A549 (cell line): Measurements from ENCODE around the gene SPEN. TPM values are rescaled to one million over a fixed set of nuclear protein-coding genes. Genes with fewer than 3 reads are reported as not detected.

Experiments used
- ATAC-seq, 2 experiments: fragments of 200-7000 bp in 1 of 2; fragments of >200 bp in 1 of 2; cut with Nextera tagmentation in 1 of 2; cut with Tn5 transposase in 1 of 2; 3 replicates each; pipeline versions ENCODE4 v1.8.0 to v1.9.1; 2018 to 2020; ENCODE audit warnings: mild to moderate bottlenecking in 1 of 2, moderate library complexity in 1 of 2
- CTCF ChIA-PET: fragments of 300-600 bp; sonication (Branson Sonifier 250); formaldehyde crosslinking; extraction: SDS; loops from one replicate; lab custom pipeline; 2021; ENCODE audit warnings: antibody characterized with exemption, inconsistent platforms; lab: Yijun Ruan, JAX
- POLR2A ChIA-PET: fragments of 350-600 bp; formaldehyde crosslinking; extraction: SDS; loops from one replicate; lab custom pipeline; 2021; ENCODE audit warnings: antibody characterized with exemption, inconsistent platforms; lab: Yijun Ruan, JAX
- DNase-seq, 2 experiments: peaks; one replicate each; pipeline versions ENCODE4 v3.0.0 to v3.0.0-alpha.2; 2011 to 2016; ENCODE audit warnings: low read depth in 1 of 2, low spot score in 1 of 2
- FAIRE-seq: peaks from 2 replicates; lab custom pipeline; 2011; peaks lifted over from hg19 to GRCh38; lab: Jason Lieb, UNC
- H3K27ac ChIP-seq, 2 experiments: fragments of >200 bp; sonication (Bioruptor Twin); formaldehyde crosslinking; 3 replicates each; pipeline ENCODE4 v1.5.1; 2016 to 2017
- H3K4me1 ChIP-seq: fragments of >200 bp; sonication (Bioruptor Twin); formaldehyde crosslinking; 3 replicates; pipeline ENCODE4 v1.6.1; 2016
- H3K4me2 ChIP-seq: fragments of >200 bp; sonication (Bioruptor Twin); formaldehyde crosslinking; 3 replicates; pipeline ENCODE4 v1.6.1; 2016
- H3K4me3 ChIP-seq: fragments of >200 bp; sonication (Bioruptor Twin); formaldehyde crosslinking; 3 replicates; pipeline ENCODE4 v1.5.1; 2016
- H3K9me3 ChIP-seq: fragments of >200 bp; sonication (Bioruptor Twin); formaldehyde crosslinking; 3 replicates; pipeline ENCODE4 v1.6.1; 2016
- CHD4 ChIP-seq: fragments of 200-600 bp; sonication (generic); IDR thresholded peaks from 2 replicates; pipeline ENCODE4 v1.6.1; 2016; ENCODE audit warnings: antibody characterized with exemption, mild to moderate bottlenecking, borderline replicate concordance
- EHF ChIP-seq: fragments of 250-450 bp; sonication (Bioruptor Pico); IDR thresholded peaks from 2 replicates; pipeline ENCODE4 v1.5.0; 2020; ENCODE audit warnings: mild to moderate bottlenecking
- EHMT2 ChIP-seq: fragments of 200-600 bp; sonication (generic); IDR thresholded peaks from 2 replicates; pipeline ENCODE4 v1.6.1; 2016; ENCODE audit warnings: antibody characterized with exemption, low read depth, mild to moderate bottlenecking, moderate library complexity
- FOSL2 ChIP-seq, 2 experiments: fragments of 450-650 bp in 1 of 2; fragments of >200 bp in 1 of 2; sonication (Bioruptor Twin) in 1 of 2; formaldehyde crosslinking; IDR thresholded peaks; 2 replicates each; pipeline versions ENCODE4 v1.5.0 to v1.6.1; 2016 to 2020; ENCODE audit warnings: mild to moderate bottlenecking in 1 of 2, moderate library complexity in 1 of 2
- GATA3 ChIP-seq: IDR thresholded peaks from 2 replicates; pipeline ENCODE4 v1.6.1; 2012; ENCODE audit warnings: borderline replicate concordance
- HDAC2 ChIP-seq: fragments of 200-600 bp; sonication (generic); IDR thresholded peaks from 2 replicates; pipeline ENCODE4 v1.6.1; 2016
- HEYL ChIP-seq: fragments of 250-450 bp; sonication (Bioruptor Pico); IDR thresholded peaks from 2 replicates; pipeline ENCODE4 v1.8.0; 2021; ENCODE audit warnings: mild to moderate bottlenecking, moderate library complexity
- HOXA7 ChIP-seq: fragments of 250-450 bp; sonication (Bioruptor Pico); IDR thresholded peaks from 2 replicates; pipeline ENCODE4 v1.5.0; 2020; ENCODE audit warnings: mild to moderate bottlenecking, moderate library complexity
- HOXB13 ChIP-seq: fragments of 250-450 bp; sonication (Bioruptor Pico); IDR thresholded peaks from 2 replicates; pipeline ENCODE4 v1.5.0; 2020; ENCODE audit warnings: low read depth, mild to moderate bottlenecking, moderate library complexity
- HOXB5 ChIP-seq: fragments of 250-450 bp; sonication (Bioruptor Pico); IDR thresholded peaks from 2 replicates; pipeline ENCODE4 v1.5.0; 2020; ENCODE audit warnings: mild to moderate bottlenecking, moderate library complexity
- KDM1A ChIP-seq: fragments of 200-600 bp; sonication (generic); IDR thresholded peaks from 2 replicates; pipeline ENCODE4 v1.6.1; 2016; ENCODE audit warnings: low read depth, mild to moderate bottlenecking
- MAFK ChIP-seq: fragments of 450-650 bp; IDR thresholded peaks from 2 replicates; pipeline ENCODE4 v1.6.1; 2014; ENCODE audit not compliant: partially characterized antibody
- MAZ ChIP-seq: fragments of 150-350 bp; IDR thresholded peaks from 2 replicates; pipeline ENCODE4 v1.6.1; 2014; ENCODE audit warnings: antibody characterized with exemption, low read depth, low read length, borderline replicate concordance
- NPAS2 ChIP-seq: fragments of 250-450 bp; sonication (Bioruptor Pico); IDR thresholded peaks from 2 replicates; pipeline ENCODE4 v1.8.0; 2022; ENCODE audit warnings: mild to moderate bottlenecking, moderate library complexity, borderline replicate concordance
- PBX3 ChIP-seq: IDR thresholded peaks from 2 replicates; pipeline ENCODE4 v1.6.1; 2012
- POLR2A ChIP-seq: IDR thresholded peaks from 2 replicates; pipeline ENCODE4 v1.6.1; 2012; ENCODE audit warnings: mild to moderate bottlenecking, low read length
- RAD21 ChIP-seq, 2 experiments: fragments of >200 bp in 1 of 2; sonication (Bioruptor Twin) in 1 of 2; formaldehyde crosslinking in 1 of 2; IDR thresholded peaks in 1 of 2; conservative IDR thresholded peaks in 1 of 2; 2 replicates in 1 of 2; 3 replicates in 1 of 2; pipeline ENCODE4 v1.6.1; 2012 to 2018; ENCODE audit warnings: inconsistent platforms in 1 of 2
- RARB ChIP-seq: fragments of 250-450 bp; sonication (Bioruptor Pico); IDR thresholded peaks from 2 replicates; pipeline ENCODE4 v1.8.0; 2021; ENCODE audit warnings: mild to moderate bottlenecking, moderate library complexity
- RNF2 ChIP-seq: fragments of 200-600 bp; sonication (generic); IDR thresholded peaks from 2 replicates; pipeline ENCODE4 v1.6.1; 2016; ENCODE audit warnings: low read depth, mild to moderate bottlenecking, antibody characterized with exemption, moderate library complexity, borderline replicate concordance
- SMC3 ChIP-seq: fragments of >200 bp; sonication (Bioruptor Twin); formaldehyde crosslinking; IDR thresholded peaks from 3 replicates; pipeline ENCODE4 v1.6.1; 2018; ENCODE audit warnings: inconsistent platforms
- SREBF2 ChIP-seq: fragments of 450-650 bp; IDR thresholded peaks from 2 replicates; pipeline ENCODE4 v1.6.1; 2014; ENCODE audit warnings: mild to moderate bottlenecking, moderate library complexity
- TP53 ChIP-seq: fragments of 250-450 bp; sonication (Bioruptor Pico); IDR thresholded peaks from 2 replicates; pipeline ENCODE4 v1.5.0; 2021; ENCODE audit warnings: mild to moderate bottlenecking, moderate library complexity
- USF2 ChIP-seq: fragments of 450-650 bp; IDR thresholded peaks from 2 replicates; pipeline ENCODE4 v1.6.1; 2014; ENCODE audit warnings: antibody characterized with exemption
- WGBS: methylation state at CpG from one replicate; pipeline ENCODE4 v1.1.6; 2017; ENCODE audit errors: missing lambda C conversion rate; 5-methylcytosine and 5-hydroxymethylcytosine counted together
- polyA plus RNA-seq, 4 experiments: library from polyadenylated mRNA; depleted of rRNA in 3 of 4; stranded (reverse); fragments of >200 nt; fragmentation: RNase III in 1 of 4; extraction: RNeasy Plus Mini Kit Qiagen cat#74134 plus additional on column Dnase treatment in 1 of 4; gene quantifications; 2 replicates in 3 of 4; 3 replicates in 1 of 4; pipeline ENCODE4 v1.2.3, GENCODE V29; 2011 to 2017

SPEN gene
- polyA plus RNA-seq, 2 of the 4 experiments (the other 2 are of a cell fraction), result 7.0 to 15.5 TPM

GRCh38 chr1:15808955-15809354 lies 38.6 kb upstream of the SPEN start:
- 78% methylated on average over 1 of the region's 1 CpG for WGBS
- TF ChIP-seq CHD4 (no peak), RAD21 (conservative IDR thresholded peaks at IDR 0.05 in 1 of 2, IDR thresholded peaks at IDR 0.05 in 1 of 2) (no peak), HOXA7 (CRISPR knock-in tag) (no peak), USF2 (no peak), SMC3 (no peak), RARB (CRISPR knock-in tag) (no peak), GATA3 (no peak)
- no peak for FAIRE-seq
- Histone ChIP-seq H3K4me1 (no peaks in the 10 kb centered on the region), H3K9me3 (no peaks in the 10 kb centered on the region), H3K27ac (peak overlapping the region in 1 of 2 experiments; percentile 34; a peak in 1 of 6 replicates), H3K4me2 (no peak overlapping the region), H3K4me3 (no peak overlapping the region)
- POLR2A ChIA-PET, result interaction anchor here (0.7 kb wide), 1 partner anchor 24 kb away, joined by 3 read pairs; no protein-coding TSS in a partner anchor
- CTCF ChIA-PET, result interaction anchor here (1.7 kb wide), 1 partner anchor 17 kb away, joined by 3 read pairs; no protein-coding TSS in a partner anchor
- DNase-seq, result no peak
- no peak; a peak in 1 of 6 replicates for ATAC-seq

GRCh38 chr1:15810073-15810472 lies 37.4 kb upstream of the SPEN start:
- TF ChIP-seq FOSL2 (IDR thresholded peaks at IDR 0.05), result no peak
- TF ChIP-seq FOSL2 (CRISPR knock-in tag; IDR thresholded peaks at IDR 0.05), result no peak
- no peak for TF ChIP-seq PBX3
- TF ChIP-seq KDM1A, result no peak
- no peak for TF ChIP-seq MAZ
- TF ChIP-seq HOXB5 (CRISPR knock-in tag), result no peak
- no peak for TF ChIP-seq HOXB13 (CRISPR knock-in tag)
- no peak for TF ChIP-seq HEYL (CRISPR knock-in tag)
- TF ChIP-seq RNF2, result no peak
- TF ChIP-seq EHMT2, result no peak
- no peak for TF ChIP-seq RARB (CRISPR knock-in tag)
- no peak for TF ChIP-seq MAFK
- no peak for TF ChIP-seq SREBF2
- TF ChIP-seq EHF, result no peak
- no peak for TF ChIP-seq HDAC2
- no peak for TF ChIP-seq TP53 (CRISPR knock-in tag)
- TF ChIP-seq POLR2A, result no peak
- no peak for TF ChIP-seq USF2
- no peak for TF ChIP-seq NPAS2 (CRISPR knock-in tag)
- no peak for FAIRE-seq
- ChIA-PET POLR2A (interaction anchor here (1.0 kb wide), 1 partner anchor 9 kb away, joined by 3 read pairs; no protein-coding TSS in a partner anchor), CTCF (interaction anchor here (0.8 to 2.5 kb wide), 3 partner anchors 8 to 185 kb away, joined by 3 to 6 read pairs (median 3); no protein-coding TSS in a partner anchor)
- WGBS, result 28% methylated on average over 1 of the region's 1 CpG
- no peak overlapping the region for H3K4me2 ChIP-seq
- H3K9me3 ChIP-seq, result no peaks in the 10 kb centered on the region
- no peak overlapping the region for H3K27ac ChIP-seq
- no peak for ATAC-seq
- no peaks in the 10 kb centered on the region for H3K4me1 ChIP-seq
- no peak for DNase-seq
- H3K4me3 ChIP-seq, result no peak overlapping the region
